IPS DF 6.9 (cell line): ENCODE data around the gene MYO1H.

Source experiments
- DNase-seq: peaks from one replicate; pipeline ENCODE4 v3.0.0-alpha.2; 2013; ENCODE audit warnings: low read depth, low spot score
- H3K27ac ChIP-seq: one replicate; pipeline ENCODE4 v1.5.1; 2013; ENCODE audit warnings: low read length, control low read depth
- H3K27me3 ChIP-seq: 2 replicates; pipeline ENCODE4 v1.6.1; 2013; ENCODE audit warnings: mild to moderate bottlenecking, low read length; ENCODE audit not compliant: control insufficient read depth, insufficient read depth
- H3K36me3 ChIP-seq: 2 replicates; pipeline ENCODE4 v1.6.1; 2013; ENCODE audit warnings: low read length; ENCODE audit not compliant: control insufficient read depth, insufficient read depth
- H3K4me1 ChIP-seq: 2 replicates; pipeline ENCODE4 v1.6.1; 2013; ENCODE audit warnings: low read length; ENCODE audit not compliant: control insufficient read depth, insufficient read depth
- H3K4me3 ChIP-seq: 2 replicates; pipeline ENCODE4 v1.5.1; 2013; ENCODE audit warnings: mild to moderate bottlenecking, low read length
- H3K9me3 ChIP-seq: 2 replicates; pipeline ENCODE4 v1.6.1; 2013; ENCODE audit warnings: low read length, inconsistent platforms; ENCODE audit not compliant: control insufficient read depth, insufficient read depth
- WGBS: extraction: QIAGEN DNeasy Blood & Tissue Kit; methylation state at CpG from one replicate; pipeline ENCODE4 v1.1.7; 2013; ENCODE audit warnings: mixed read lengths, missing lambda C conversion rate; ENCODE audit not compliant: insufficient read length, insufficient coverage; 5-methylcytosine and 5-hydroxymethylcytosine counted together

Gene MYO1H

DNA sequence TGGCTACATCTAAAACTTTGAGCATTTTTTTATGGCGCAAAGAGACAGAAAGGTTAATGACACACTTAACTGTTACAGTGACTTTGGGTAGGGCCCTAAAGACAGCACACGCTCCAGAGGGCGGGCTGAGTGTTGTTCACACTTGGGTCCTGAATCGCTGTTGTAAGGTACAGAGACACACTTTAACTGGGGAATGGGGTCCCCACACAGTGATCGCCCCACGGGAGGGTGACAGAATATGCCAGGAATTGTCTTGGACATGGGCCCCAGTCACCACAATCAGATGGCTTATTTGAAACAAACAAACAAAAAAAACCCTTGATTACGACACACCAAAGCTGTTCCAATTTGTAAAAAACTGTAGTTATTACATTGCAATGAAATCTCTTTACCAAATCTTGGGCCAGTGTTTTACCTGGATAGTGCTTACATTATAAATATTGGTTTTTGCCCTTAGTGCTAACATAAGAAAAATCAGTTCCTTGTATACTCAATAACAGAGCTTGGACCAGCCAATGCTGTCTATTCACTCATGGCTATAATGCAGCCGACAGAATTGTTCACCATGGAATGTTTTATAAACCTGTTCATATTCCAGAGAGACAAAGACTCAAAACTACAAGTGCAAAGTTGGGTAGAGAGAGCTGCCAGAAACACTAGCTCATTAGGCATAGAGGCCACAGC, 101.1 kb downstream of the MYO1H start:
- no peak for DNase-seq
- Histone ChIP-seq H3K27ac (no peak overlapping the region), H3K27me3 (no peaks in the 10 kb centered on the region), H3K36me3 (peaks cover 15% of the 10 kb centered on the region), H3K4me3 (no peak overlapping the region), H3K4me1 (no peaks in the 10 kb centered on the region), H3K9me3 (no peaks in the 10 kb centered on the region)
- WGBS, result no CpG with 5 or more reads among the region's 8 CpGs

DNA sequence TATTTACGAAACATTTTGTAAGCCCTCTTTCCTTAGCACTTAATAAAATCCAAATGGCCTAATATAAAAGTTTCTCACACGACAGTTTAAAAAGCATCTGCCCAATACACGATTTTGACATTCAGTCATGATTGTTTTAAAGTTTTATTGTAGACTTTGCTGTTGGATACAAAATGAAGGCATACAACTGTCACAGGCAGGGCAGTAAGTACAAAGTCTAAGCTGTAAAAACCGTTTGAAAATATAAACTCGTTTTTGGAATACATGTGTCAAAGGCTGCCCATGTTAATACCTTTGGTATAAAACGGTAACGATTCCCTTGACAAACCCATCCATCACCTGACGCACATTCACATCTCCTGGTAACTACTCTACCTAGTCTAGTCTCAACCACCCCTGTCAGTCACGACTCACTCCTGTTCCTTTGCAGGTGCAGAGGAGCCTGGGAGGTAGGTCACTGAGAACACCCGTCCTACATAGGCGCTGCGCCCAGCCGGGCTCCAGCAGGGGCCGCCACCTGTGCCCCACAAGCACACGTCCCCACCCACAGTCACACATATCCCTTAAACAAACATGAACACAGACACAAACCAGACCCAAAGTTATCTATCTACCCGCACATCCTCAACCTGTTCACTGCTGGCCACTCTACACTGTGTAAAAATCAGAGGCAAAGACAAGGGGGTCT, 102.3 kb downstream of the MYO1H start:
- Histone ChIP-seq H3K27ac (no peak overlapping the region), H3K36me3 (peaks cover 20% of the 10 kb centered on the region), H3K4me1 (no peaks in the 10 kb centered on the region), H3K9me3 (no peaks in the 10 kb centered on the region), H3K4me3 (no peak overlapping the region), H3K27me3 (no peaks in the 10 kb centered on the region)
- no CpG with 5 or more reads among the region's 16 CpGs for WGBS
- DNase-seq, result no peak

DNA sequence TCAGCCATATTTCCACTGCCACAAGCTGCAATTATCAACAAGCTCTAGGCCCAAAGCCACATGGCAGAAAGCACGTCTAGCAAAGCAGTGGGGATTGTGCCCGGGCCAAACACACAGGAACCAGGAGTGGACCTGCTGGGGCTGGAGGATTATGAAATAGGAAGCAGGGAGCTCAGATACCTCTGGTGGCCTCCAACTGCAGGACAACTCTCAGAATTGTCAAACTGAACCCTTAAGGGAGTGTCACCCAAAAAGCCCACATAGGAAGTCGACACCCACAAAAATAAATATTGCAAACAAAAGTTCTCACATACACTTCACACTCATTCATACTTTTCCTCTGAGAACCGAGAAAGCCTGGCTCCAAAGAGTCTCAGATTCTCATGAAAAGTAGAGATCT, 103.3 kb downstream of the MYO1H start:
- Histone ChIP-seq H3K9me3 (no peaks in the 10 kb centered on the region), H3K27me3 (no peaks in the 10 kb centered on the region), H3K4me3 (no peak overlapping the region), H3K27ac (no peak overlapping the region), H3K4me1 (no peaks in the 10 kb centered on the region), H3K36me3 (peaks cover 25% of the 10 kb centered on the region)
- WGBS, result no CpG with 5 or more reads among the region's 4 CpGs
- DNase-seq, result no peak

DNA sequence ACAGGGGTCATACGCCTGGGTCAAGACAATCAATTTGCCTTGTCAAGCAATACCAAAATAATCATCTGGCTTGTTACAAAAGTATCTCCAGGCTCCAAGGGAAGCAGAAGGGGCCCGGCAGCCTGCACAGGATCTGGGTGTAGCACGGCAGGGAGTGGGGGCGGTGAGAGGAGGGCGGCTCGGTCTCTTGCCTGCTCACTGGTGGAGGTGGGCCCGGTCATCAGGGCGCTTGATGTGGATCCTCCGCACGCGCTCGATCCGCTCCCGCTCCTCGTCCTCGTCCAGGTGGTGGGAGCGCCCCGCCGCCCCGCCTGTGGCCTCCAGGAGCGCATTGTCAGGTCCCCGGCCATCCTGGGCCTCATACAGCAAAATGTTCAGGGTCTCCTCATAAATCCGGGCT, 103.7 kb downstream of the MYO1H start:
- no CpG with 5 or more reads among the region's 23 CpGs for WGBS
- DNase-seq, result no peak
- Histone ChIP-seq H3K36me3 (peaks cover 28% of the 10 kb centered on the region), H3K9me3 (no peaks in the 10 kb centered on the region), H3K4me3 (no peak overlapping the region), H3K4me1 (no peaks in the 10 kb centered on the region), H3K27ac (no peak overlapping the region), H3K27me3 (no peaks in the 10 kb centered on the region)

DNA sequence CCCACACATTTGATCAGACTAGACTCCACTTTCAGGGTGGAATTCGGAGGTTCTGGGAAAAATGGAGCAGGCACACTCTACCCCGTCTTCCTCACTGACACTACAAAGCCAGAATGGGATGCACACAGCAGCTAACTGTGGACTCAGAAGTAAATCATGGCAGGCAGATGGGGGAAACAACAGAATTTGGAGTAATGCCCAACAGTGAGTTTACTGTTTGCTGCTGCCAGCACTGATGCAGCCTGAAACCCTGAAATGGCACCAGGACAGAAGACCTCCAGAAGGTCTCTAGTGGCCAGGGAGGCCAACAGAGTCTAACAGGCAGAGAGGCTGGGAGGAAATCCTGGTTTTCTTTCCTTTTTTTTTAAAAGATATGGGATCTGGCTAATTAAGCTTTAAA, 104.8 kb downstream of the MYO1H start:
- no peaks in the 10 kb centered on the region for H3K27me3 ChIP-seq
- no CpG with 5 or more reads among the region's 2 CpGs for WGBS
- no peak overlapping the region for H3K4me3 ChIP-seq
- DNase-seq, result no peak
- H3K9me3 ChIP-seq, result no peaks in the 10 kb centered on the region
- H3K27ac ChIP-seq, result no peak overlapping the region
- H3K36me3 ChIP-seq, result peaks cover 32% of the 10 kb centered on the region
- H3K4me1 ChIP-seq, result peaks cover 2% of the 10 kb centered on the region; the same call in 1 of the 2 replicates

DNA sequence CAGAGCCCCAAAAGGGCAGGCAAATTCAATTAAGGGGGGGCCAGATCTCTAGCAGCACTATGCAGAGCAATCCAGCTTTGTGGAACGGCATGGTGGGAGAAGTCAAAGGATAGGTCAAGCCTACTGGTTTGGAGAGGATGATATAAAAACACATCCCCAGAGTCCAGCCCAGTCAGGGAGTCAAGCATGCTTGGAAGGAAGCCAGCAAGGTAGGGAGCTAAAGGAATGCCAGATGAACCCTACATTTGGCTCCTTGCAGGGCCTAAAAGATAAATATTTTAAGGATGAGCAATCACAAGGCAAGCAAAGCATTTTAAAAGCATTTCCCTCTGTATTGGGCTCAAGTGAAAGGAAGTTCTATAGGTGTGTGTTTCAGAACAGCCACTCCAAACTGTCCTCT, 108.0 kb downstream of the MYO1H start:
- H3K9me3 ChIP-seq, result no peaks in the 10 kb centered on the region
- no peak overlapping the region for H3K4me3 ChIP-seq
- no CpG with 5 or more reads among the region's 1 CpG for WGBS
- H3K36me3 ChIP-seq, result peaks cover 30% of the 10 kb centered on the region
- no peak overlapping the region for H3K27ac ChIP-seq
- peaks cover 12% of the 10 kb centered on the region for H3K4me1 ChIP-seq
- no peaks in the 10 kb centered on the region for H3K27me3 ChIP-seq
- no peak for DNase-seq

DNA sequence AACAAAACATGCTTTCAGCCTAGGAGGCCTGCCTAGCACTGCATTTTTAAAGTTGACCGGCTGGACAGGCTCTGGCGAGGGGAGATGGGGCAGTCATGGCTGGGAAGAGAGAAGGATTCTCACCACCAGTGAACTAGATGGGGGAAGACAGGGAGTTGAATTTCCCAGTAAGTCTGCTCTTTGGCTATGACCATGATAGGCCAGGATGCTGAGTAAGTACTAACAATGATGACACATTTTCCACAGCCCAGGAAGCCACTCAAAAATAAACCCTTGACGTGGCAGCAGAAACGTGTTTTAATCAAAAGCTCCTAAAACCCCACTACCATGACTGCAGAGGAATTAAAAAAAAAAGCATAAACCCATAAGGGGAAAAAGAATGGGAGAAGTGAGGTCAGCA, 110.4 kb downstream of the MYO1H start:
- Histone ChIP-seq H3K4me1 (peaks cover 20% of the 10 kb centered on the region), H3K27ac (peak overlapping the region; percentile 61), H3K4me3 (no peak overlapping the region), H3K9me3 (no peaks in the 10 kb centered on the region), H3K36me3 (peaks cover 26% of the 10 kb centered on the region; the same call in 1 of the 2 replicates), H3K27me3 (no peaks in the 10 kb centered on the region)
- DNase-seq, result no peak
- no CpG with 5 or more reads among the region's 4 CpGs for WGBS

DNA sequence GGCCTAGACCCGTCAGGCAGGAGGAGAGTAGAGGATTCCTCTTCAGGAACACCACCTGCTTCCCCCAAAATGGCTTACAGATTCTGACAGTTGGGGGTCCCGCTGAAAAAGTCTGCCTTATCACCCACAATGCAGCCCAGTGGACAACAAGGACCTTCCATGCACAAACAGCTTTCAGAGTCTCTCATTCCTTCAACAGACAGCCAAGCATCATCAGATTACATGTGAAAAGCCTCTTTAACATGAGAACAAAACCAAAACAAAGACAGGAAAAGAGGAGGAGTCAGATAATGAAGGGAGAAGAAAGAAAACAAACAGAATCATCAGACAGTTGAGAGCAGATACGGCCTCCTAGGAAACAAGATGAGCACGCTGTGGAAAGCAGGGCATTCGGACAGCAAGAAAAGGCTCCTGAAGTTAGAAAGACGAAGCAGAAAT, 111.1 kb downstream of the MYO1H start:
- Histone ChIP-seq H3K9me3 (no peaks in the 10 kb centered on the region), H3K27ac (peak overlapping the region; percentile 61), H3K27me3 (no peaks in the 10 kb centered on the region), H3K4me3 (no peak overlapping the region), H3K36me3 (peaks cover 20% of the 10 kb centered on the region; the same call in 1 of the 2 replicates), H3K4me1 (peaks cover 25% of the 10 kb centered on the region)
- DNase-seq, result no peak
- WGBS, result no CpG with 5 or more reads among the region's 6 CpGs

DNA sequence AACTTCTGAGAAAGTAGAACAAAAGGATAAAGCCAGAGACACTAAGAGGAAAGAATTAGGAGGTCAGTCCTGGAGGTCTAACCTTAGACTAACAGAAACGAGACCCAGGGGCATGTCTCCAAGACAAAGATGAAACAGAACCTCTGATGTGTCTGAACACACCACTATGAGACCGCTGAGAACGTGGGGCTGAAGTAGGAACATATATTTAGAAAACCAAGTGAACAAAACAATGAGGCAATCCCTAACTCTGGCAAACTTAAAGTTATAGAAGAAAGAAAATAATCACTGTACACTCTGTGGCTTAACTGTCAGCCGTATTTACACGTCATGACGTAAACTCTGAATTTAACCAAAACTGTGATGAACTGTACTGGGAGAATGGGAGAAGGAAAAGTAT, 111.5 kb downstream of the MYO1H start:
- no peaks in the 10 kb centered on the region for H3K9me3 ChIP-seq
- H3K27me3 ChIP-seq, result no peaks in the 10 kb centered on the region
- no CpG with 5 or more reads among the region's 6 CpGs for WGBS
- peaks cover 25% of the 10 kb centered on the region for H3K4me1 ChIP-seq
- no peak overlapping the region for H3K27ac ChIP-seq
- DNase-seq, result no peak
- peaks cover 18% of the 10 kb centered on the region; the same call in 1 of the 2 replicates for H3K36me3 ChIP-seq
- H3K4me3 ChIP-seq, result no peak overlapping the region

DNA sequence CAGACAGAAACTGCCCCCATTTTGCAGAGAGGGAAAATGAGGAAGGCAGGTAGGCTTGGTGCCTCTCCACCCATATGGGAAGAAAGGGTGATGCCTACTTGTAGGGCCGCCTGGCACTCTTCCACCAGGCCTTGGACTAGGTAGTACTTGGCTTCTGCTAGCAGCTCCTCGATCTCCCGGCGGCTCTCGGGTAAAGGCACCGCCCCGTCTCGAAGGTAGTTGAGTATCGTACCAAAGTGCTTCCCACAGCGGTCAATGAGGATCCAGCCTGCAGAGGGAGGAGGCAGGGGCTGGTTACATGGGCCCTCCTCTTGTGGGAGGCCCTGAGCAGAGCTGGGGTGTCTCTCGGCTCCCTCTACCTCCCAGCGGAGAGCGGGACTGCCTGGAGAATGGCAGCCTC, 112.8 kb downstream of the MYO1H start:
- Histone ChIP-seq H3K36me3 (peaks cover 12% of the 10 kb centered on the region; the same call in 1 of the 2 replicates), H3K27me3 (no peaks in the 10 kb centered on the region), H3K9me3 (no peaks in the 10 kb centered on the region), H3K4me1 (peaks cover 25% of the 10 kb centered on the region), H3K27ac (no peak overlapping the region), H3K4me3 (no peak overlapping the region)
- no CpG with 5 or more reads among the region's 13 CpGs for WGBS
- DNase-seq, result no peak
